Natural killer cell treated with Interleukin-12 subunit alpha and Interleukin-12 subunit beta and Interleukin-15 and Interleukin-18, amount 100 ng/mL, for 72 hours (primary cell): Measurements from ENCODE around the gene NPAS2. TPM values are rescaled to one million over a fixed set of nuclear protein-coding genes. Genes with fewer than 3 reads are reported as not detected.

Experiments
- ATAC-seq, 2 donors: fragments of 150-1000 bp; cut with Tn5 transposase in 1 of 2; sonication (Bioruptor Pico), chemical (Tn5 transposase) in 1 of 2; 2 replicates each; pipeline ENCODE4 v1.10.0; 2021
- DNase-seq: peaks from one replicate; pipeline ENCODE4 v3.0.0; 2022; ENCODE audit warnings: low spot score
- H3K27ac Mint-ChIP-seq, 2 donors: 1 replicate in 1 of 2; 2 replicates in 1 of 2; pipeline ENCODE4 v1.8.0; 2022; ENCODE audit warnings: mixed read lengths in 2 of 2, mild to moderate bottlenecking in 1 of 2, moderate library complexity in 1 of 2
- H3K27me3 Mint-ChIP-seq, 2 donors: 1 replicate in 1 of 2; 2 replicates in 1 of 2; pipeline ENCODE4 v1.8.0; 2022; ENCODE audit warnings: mixed read lengths in 2 of 2
- H3K36me3 Mint-ChIP-seq: one replicate; pipeline ENCODE4 v1.8.0; 2022; ENCODE audit warnings: mixed read lengths
- H3K4me1 Mint-ChIP-seq, 2 donors: 1 replicate in 1 of 2; 2 replicates in 1 of 2; pipeline ENCODE4 v1.8.0; 2022; ENCODE audit warnings: low read depth in 2 of 2, mixed read lengths in 2 of 2, mild to moderate bottlenecking in 1 of 2
- H3K4me3 Mint-ChIP-seq: one replicate; pipeline ENCODE4 v1.8.0; 2022; ENCODE audit warnings: mixed read lengths
- H3K9me3 Mint-ChIP-seq: 2 replicates; pipeline ENCODE4 v1.8.0; 2022; ENCODE audit warnings: mixed read lengths
- total RNA-seq, 2 donors: library from RNA; stranded (reverse); gene quantifications; one replicate each; pipeline ENCODE4 v1.2.3, GENCODE V29; 2022

The NPAS2 gene
- total RNA-seq, 2 donors from 2014 or later, result 0.31 to 0.53 TPM

DNA sequence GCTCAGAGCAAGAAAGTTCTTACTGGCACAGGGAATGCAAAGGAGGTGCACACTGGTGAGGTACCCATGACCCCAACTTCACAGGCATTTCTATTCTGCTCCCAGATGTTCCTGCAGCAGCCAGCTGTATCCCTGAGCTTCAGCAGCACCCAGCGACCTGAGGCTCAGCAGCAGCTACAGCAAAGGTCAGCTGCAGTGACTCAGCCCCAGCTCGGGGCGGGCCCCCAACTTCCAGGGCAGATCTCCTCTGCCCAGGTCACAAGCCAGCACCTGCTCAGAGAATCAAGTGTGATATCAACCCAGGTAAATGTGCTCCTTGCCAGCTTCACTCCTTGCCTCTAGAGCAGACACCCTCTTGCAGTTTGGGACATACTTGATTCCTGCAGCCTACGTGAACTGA, 168.0 kb downstream of the NPAS2 start:
- H3K4me3 Mint-ChIP-seq, result no peak overlapping the region
- peak; percentile 15 for DNase-seq

DNA sequence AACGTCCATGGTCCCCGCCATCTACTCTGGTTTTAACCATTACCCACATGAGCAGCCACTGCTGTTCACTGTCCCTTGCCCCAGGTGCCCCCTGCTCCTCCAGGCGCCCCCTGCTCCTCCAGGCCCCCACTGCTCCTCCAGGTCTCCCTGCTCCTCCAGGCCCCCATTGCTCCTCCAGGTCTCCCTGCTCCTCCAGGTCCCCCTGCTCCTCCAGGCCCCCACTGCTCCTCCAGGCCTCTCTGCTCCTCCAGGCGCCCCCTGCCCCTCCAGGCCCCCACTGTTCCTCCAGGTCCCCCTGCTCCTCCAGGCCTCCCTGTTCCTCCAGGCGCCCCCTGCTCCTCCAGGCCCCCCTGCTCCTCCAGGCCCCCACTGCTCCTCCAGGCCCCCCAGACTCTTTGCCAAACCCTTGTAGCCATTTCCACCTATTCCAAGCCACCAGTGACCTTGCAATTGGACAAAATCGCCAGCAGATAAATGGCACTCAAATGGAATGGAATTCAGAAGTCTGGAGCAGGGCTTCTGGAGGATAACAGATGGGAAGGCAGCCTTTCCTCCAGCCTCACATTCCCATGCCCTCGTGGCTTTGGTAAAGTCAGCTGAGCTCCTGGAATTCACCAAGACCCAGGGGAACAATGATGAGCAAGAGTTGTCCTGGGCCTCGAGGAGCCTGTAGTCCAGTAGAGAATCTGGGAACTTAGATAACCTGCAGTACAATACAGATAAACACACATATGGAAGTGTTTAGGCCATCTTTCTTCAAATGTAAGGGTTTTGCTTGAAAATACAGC, 168.9 kb downstream of the NPAS2 start:
- Mint-ChIP-seq H3K27ac (no peak overlapping the region), H3K4me1 (peaks cover 0 to 5% of the 10 kb centered on the region in 2 donors), H3K27me3 (peaks cover 4 to 9% of the 10 kb centered on the region in 2 donors), H3K9me3 (no peaks in the 10 kb centered on the region), H3K4me3 (no peak overlapping the region), H3K36me3 (no peaks in the 10 kb centered on the region)
- peak; percentile 37 for DNase-seq
- peak in 1 of 2 donors; percentile 40 for ATAC-seq

More for the DNA sequence above, 168.0 kb downstream of the NPAS2 start:
- H3K27ac Mint-ChIP-seq, result no peak overlapping the region
- ATAC-seq, result no peak
- no peaks in the 10 kb centered on the region for H3K36me3 Mint-ChIP-seq
- peaks cover 0 to 5% of the 10 kb centered on the region in 2 donors for H3K4me1 Mint-ChIP-seq
- H3K27me3 Mint-ChIP-seq, result peaks cover 4 to 9% of the 10 kb centered on the region in 2 donors
- no peaks in the 10 kb centered on the region for H3K9me3 Mint-ChIP-seq

DNA sequence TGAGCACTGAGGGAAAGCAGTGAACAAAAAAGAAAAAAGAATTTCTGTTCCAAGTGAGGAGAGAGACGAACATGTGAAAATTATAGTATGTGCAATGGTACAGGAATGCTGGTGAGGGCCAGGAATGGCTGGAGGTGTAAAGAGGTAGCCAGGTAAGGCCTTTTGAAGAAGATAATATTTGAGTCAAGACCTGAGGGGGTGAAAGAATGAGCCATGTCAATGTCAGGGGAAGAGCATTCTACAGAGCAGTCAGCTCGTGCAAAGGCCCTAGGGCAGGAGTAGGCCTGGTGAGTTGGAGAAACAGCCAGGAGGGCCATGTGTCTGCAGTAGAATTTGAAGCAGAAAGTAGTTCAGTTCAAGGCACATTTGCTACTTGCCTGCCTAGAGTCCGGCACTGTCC, 169.7 kb downstream of the NPAS2 start:
- Mint-ChIP-seq H3K36me3 (no peaks in the 10 kb centered on the region), H3K27ac (no peak overlapping the region), H3K27me3 (peaks cover 4 to 8% of the 10 kb centered on the region in 2 donors), H3K4me1 (peaks cover 0 to 5% of the 10 kb centered on the region in 2 donors), H3K9me3 (no peaks in the 10 kb centered on the region), H3K4me3 (no peak overlapping the region)
- no peak for DNase-seq
- no peak for ATAC-seq

DNA sequence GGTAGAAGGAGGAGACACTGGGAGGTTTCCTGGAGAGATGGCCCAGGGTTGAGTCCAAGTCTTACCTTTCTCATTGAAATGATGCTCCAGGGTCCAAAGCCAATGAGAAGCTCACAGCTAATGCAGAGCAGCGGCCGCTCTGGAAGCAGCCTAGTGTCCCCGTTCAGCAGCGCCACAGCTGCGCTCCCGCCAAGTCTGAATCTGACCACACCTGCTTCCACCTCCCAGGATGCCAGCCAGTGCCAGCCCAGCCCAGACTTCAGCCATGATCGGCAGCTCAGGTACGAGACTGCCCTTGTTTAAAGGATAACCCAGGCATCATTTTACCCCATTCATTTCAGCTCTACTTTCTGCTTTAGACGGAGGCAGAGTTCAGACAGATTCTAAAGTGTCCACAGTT, 170.2 kb downstream of the NPAS2 start:
- H3K4me3 Mint-ChIP-seq, result no peak overlapping the region
- H3K4me1 Mint-ChIP-seq, result peaks cover 0 to 5% of the 10 kb centered on the region in 2 donors
- H3K36me3 Mint-ChIP-seq, result no peaks in the 10 kb centered on the region
- DNase-seq, result no peak
- no peak overlapping the region for H3K27ac Mint-ChIP-seq
- no peak for ATAC-seq
- no peaks in the 10 kb centered on the region for H3K9me3 Mint-ChIP-seq
- peaks cover under 1 to 3% of the 10 kb centered on the region in 2 donors for H3K27me3 Mint-ChIP-seq

DNA sequence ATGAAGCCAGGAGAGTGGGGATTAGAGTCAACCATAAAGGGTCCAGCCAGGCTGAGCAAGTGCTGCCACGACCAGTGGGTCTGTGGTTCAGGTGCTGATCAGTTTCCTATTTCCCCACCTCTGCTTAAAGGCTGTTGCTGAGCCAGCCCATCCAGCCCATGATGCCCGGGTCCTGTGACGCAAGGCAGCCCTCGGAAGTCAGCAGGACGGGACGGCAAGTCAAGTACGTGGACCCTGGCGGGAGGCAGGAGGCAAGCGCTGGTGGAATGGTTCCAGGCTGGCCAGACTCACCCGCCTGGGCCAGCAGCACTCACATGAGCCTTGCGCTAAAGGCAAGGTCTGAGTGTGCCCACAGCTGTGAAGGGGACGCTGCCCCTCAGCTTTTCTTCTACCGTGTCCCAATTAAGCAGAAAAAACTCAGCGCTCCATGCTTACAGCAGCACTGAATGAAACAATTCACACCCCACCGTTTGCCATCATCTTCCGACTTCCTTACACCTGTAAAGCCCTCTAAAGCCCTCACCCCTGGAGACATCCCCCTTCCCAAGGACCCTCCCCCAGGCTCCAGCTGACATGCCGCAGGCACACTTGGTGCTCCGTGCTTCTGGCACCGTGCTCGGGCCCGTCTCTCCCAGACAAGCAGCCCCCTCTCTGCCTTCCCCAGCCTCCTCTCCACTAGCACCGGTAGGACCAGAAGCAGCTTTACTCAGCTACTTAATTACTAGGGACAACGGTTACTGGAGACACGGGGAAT, 170.9 kb downstream of the NPAS2 start:
- H3K27me3 Mint-ChIP-seq, result no peaks in the 10 kb centered on the region
- no peaks in the 10 kb centered on the region for H3K36me3 Mint-ChIP-seq
- peaks cover 0 to 5% of the 10 kb centered on the region in 2 donors for H3K4me1 Mint-ChIP-seq
- H3K27ac Mint-ChIP-seq, result no peak overlapping the region
- peak in 1 of 2 donors; percentile 26 for ATAC-seq
- no peak for DNase-seq
- H3K9me3 Mint-ChIP-seq, result no peaks in the 10 kb centered on the region
- H3K4me3 Mint-ChIP-seq, result no peak overlapping the region

DNA sequence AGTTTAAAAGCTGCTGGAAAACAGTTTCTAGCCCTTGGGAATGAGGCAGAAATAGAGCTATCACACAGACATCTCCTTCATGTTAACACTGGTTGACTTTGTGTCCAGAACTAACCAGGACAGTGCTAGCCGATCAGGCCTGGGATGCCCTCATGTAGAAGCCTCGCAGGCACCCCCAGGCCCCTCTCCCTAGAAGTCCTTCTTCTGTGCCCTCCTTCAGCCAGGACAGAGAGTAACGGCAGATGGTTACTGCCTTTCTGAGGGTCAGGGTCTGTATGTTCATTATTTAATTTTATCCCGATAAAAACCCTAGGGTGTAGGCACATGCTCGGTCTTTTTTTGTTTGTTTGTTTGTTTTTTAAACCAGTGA, 171.4 kb downstream of the NPAS2 start:
- DNase-seq (no peak), ATAC-seq (no peak)
- H3K4me1 Mint-ChIP-seq, result peaks cover 0 to 5% of the 10 kb centered on the region in 2 donors
- no peaks in the 10 kb centered on the region for H3K36me3 Mint-ChIP-seq
- no peaks in the 10 kb centered on the region for H3K27me3 Mint-ChIP-seq
- no peak overlapping the region for H3K4me3 Mint-ChIP-seq
- H3K9me3 Mint-ChIP-seq, result no peaks in the 10 kb centered on the region
- H3K27ac Mint-ChIP-seq, result no peak overlapping the region

DNA sequence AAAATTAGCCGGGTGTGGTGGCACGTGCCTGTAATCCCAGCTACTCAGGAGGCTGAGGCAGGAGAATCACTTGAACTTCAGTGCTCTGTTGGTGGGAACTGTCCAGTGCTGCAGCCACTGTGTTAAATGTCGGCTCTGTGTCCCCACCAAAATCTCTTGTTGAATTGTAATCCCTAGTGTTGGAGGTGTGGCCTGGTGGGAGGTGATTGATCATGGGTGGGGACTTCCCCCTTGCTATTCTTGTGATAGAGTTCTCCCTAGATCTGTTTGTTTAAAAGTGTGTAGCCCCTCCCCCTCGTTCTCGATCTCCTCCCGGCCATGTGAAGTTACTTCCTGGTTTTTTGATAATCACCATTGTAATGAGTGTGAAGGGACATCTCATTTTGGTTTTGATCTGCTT, 172.3 kb downstream of the NPAS2 start:
- Mint-ChIP-seq H3K4me1 (peaks cover 0 to 5% of the 10 kb centered on the region in 2 donors), H3K27ac (no peak overlapping the region), H3K36me3 (no peaks in the 10 kb centered on the region), H3K4me3 (no peak overlapping the region), H3K27me3 (no peaks in the 10 kb centered on the region), H3K9me3 (no peaks in the 10 kb centered on the region)
- no peak for DNase-seq
- ATAC-seq, result no peak

DNA sequence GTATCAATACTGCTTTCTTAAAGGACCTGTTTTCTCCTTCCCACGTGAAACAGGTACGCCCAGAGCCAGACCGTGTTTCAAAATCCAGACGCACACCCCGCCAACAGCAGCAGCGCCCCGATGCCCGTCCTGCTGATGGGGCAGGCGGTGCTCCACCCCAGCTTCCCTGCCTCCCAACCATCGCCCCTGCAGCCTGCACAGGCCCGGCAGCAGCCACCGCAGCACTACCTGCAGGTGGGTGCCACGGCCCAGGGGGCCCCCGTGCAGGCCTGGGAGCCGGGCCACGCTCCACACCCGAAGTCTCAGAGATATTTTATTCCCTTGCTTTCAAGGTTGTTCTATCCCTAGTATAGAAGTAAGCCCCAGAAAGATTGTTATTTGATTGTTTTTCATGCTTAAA, 173.4 kb downstream of the NPAS2 start:
- no peaks in the 10 kb centered on the region for H3K27me3 Mint-ChIP-seq
- H3K27ac Mint-ChIP-seq, result no peak overlapping the region
- H3K9me3 Mint-ChIP-seq, result no peaks in the 10 kb centered on the region
- no peak for DNase-seq
- ATAC-seq, result no peak
- peaks cover 0 to 5% of the 10 kb centered on the region in 2 donors for H3K4me1 Mint-ChIP-seq
- H3K36me3 Mint-ChIP-seq, result no peaks in the 10 kb centered on the region
- H3K4me3 Mint-ChIP-seq, result no peak overlapping the region

DNA sequence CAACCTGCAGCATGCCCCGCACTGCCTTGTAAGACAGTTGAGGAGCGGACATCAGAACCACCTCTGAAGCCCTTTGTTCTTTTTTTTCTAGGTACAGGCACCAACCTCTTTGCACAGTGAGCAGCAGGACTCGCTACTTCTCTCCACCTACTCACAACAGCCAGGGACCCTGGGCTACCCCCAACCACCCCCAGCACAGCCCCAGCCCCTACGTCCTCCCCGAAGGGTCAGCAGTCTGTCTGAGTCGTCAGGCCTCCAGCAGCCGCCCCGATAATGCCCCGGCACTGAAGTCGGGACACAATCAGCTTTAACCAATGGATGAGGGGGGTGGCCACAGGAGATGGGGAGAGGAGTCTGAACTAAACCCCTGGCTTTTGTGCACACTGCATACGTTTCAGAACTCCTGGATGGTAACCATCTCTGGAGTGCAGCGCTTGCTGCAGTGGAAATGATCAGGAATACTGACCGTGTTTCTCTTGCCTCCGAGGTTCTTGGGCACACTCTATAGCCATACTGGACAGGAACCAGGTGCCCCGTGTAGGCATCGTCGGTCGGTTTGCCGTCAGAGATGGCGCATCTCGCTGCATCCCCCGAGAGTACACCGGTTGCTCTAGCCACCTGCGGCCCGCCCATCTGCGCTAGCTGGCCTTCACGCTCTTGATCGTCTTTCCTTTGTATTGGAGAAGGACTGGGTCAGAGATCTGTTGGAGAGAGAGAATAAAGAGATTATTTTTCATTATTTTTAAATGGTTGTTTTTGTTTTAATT, 175.6 kb downstream of the NPAS2 start:
- Mint-ChIP-seq H3K4me3 (no peak overlapping the region), H3K27me3 (peaks cover 0 to 4% of the 10 kb centered on the region in 2 donors), H3K9me3 (no peaks in the 10 kb centered on the region), H3K27ac (no peak overlapping the region), H3K4me1 (peaks cover 0 to 5% of the 10 kb centered on the region in 2 donors), H3K36me3 (no peaks in the 10 kb centered on the region)
- no peak for ATAC-seq
- no peak for DNase-seq

DNA sequence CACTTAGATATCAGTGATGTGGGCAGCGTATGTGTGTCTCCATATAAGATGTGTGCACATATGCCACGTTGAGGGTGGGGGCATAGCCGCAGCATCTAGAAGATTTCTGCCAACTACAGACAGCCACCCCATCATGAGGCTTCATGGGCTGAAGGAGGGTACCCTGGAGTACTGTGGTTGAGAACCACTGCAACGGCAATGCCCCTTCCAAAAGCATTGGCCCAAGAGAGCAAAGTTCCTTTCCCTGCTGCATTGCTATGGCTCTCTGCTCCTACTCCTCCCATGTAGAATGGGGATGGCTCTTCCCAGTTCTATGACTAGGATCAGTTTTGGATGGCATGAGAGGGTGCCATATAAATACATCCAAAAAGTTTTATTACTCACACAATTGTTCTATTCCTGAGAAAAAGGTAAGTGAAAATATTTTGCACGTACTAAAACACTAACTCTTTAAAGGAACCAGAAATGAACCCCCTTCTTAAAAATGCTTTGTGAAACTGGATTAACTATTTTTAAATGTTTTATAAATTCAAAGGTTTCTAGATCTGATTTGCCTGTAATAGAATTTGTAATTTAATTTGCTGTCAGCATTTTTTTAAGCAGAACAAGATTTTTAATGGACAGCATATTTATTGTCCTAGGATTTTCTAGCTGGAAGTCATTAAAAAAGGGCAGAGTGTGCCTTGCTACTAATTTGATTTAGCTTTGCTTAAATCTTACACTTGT, 177.7 kb downstream of the NPAS2 start:
- Mint-ChIP-seq H3K36me3 (peaks cover 2% of the 10 kb centered on the region), H3K27me3 (peaks cover 0 to 4% of the 10 kb centered on the region in 2 donors), H3K27ac (no peak overlapping the region), H3K9me3 (no peaks in the 10 kb centered on the region), H3K4me1 (peaks cover 8 to 10% of the 10 kb centered on the region in 2 donors), H3K4me3 (no peak overlapping the region)
- DNase-seq (no peak), ATAC-seq (no peak)

DNA sequence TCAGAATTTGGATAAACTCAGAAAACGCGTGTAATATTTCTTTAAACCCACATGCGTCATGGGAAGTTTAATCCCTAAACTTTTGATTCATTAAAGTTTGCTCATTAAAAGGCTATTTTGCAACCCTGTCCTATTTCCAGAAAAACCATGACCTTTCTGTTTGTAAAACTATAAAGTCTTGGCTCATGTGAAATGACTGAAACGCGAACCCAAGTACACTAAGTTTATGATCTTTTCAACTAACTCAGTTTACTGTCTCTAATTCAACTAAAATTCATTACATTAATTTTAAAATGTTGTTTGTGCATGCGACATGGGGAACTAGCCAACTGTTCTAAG, 178.3 kb downstream of the NPAS2 start:
- Mint-ChIP-seq H3K27me3 (peaks cover 0 to 4% of the 10 kb centered on the region in 2 donors), H3K4me3 (no peak overlapping the region), H3K9me3 (no peaks in the 10 kb centered on the region), H3K4me1 (peaks cover 13 to 14% of the 10 kb centered on the region in 2 donors), H3K27ac (no peak overlapping the region), H3K36me3 (peaks cover 7% of the 10 kb centered on the region)
- no peak for DNase-seq
- ATAC-seq, result no peak

DNA sequence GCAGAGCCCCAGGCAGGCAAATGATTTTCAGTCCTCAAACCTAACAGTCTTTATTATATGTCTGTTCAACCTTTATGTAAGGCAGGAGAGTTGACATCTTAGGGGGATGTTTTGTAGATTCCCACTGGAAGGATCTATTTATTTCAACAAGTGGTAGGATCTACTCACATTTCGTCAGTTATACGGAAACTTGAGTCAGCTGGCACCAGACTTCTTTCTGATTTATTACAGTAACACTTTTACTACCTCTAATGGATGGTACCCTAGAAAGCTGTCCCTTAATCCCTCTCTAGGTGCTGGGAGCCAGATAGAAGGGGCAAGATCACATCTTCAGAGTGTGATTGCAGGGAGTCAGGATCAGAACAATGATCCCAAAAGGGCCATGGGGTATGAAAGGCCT, 180.1 kb downstream of the NPAS2 start:
- Mint-ChIP-seq H3K9me3 (no peaks in the 10 kb centered on the region), H3K4me1 (peaks cover 31 to 32% of the 10 kb centered on the region in 2 donors), H3K36me3 (peaks cover 25% of the 10 kb centered on the region), H3K4me3 (no peak overlapping the region), H3K27me3 (peaks cover 0 to 4% of the 10 kb centered on the region in 2 donors), H3K27ac (peak overlapping the region in 1 of 2 donors; percentile 40)
- DNase-seq (no peak), ATAC-seq (no peak)
